Cardiac fibroblast (primary cell): ENCODE measurements around the gene GOT1.

Source experiments
- DNase-seq, 2 donors: peaks; one replicate each; pipeline versions ENCODE4 v3.0.0 to v3.0.0-alpha.2; 2010; ENCODE audit warnings: low read depth in 2 of 2
- H3K4me3 ChIP-seq, 2 donors: replicated peaks in 1 of 2; 1 replicate in 1 of 2; 2 replicates in 1 of 2; pipeline ENCODE4 v1.5.1; 2011; ENCODE audit warnings: low read depth in 2 of 2, low read length in 2 of 2, mild to moderate bottlenecking in 2 of 2, moderate library complexity in 1 of 2
- CTCF ChIP-seq: IDR thresholded peaks from one replicate; pipeline ENCODE4 v1.5.1; 2011; ENCODE audit warnings: low read depth, mild to moderate bottlenecking, low read length, inconsistent platforms

GOT1 gene

DNA sequence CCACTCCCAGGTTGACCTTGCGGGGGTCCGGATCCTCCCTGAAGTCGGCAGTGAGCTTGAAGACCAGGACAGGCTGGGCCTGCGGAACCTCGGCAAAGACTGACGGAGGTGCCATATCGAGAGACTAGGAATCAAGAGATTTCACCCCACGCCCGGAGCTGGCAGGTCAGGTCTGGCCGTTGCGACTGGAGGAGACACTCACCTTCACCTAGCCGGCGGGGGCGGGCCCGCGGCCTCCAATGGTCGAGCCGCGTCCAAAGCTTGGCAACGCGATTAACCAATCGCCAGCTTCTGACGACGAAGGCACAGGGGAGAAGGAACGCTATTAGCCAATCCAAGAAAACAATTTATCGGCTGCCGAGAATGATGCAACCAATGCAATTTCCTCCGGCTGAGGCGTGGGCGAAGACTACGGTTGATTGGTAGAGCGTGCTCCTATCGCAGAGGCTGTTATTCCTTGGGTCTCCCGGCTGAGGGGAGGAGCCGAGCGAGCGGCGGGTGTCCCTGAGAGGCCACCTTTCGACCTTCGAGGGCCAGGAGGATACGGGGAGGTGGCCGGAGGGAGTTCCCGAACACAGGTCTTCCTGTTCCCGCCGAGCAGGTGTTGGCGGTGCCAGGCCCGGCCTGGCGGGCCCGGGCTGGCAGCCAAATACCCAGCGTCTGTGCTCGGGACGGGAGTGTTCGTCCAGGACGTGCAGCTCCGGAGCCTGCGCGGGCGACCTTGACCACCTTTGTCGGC is at the start of gene GOT1:
Gene GOT1 (minus strand): TSS at position 174 of the 739 bp plus-strand sequence. CDS start 59 bp downstream, at position 115.
- peak; percentile 99 for DNase-seq
- no peak for TF ChIP-seq CTCF
- H3K4me3 ChIP-seq: peak within 1 kb of the TSS; percentile 99 to 100

DNA sequence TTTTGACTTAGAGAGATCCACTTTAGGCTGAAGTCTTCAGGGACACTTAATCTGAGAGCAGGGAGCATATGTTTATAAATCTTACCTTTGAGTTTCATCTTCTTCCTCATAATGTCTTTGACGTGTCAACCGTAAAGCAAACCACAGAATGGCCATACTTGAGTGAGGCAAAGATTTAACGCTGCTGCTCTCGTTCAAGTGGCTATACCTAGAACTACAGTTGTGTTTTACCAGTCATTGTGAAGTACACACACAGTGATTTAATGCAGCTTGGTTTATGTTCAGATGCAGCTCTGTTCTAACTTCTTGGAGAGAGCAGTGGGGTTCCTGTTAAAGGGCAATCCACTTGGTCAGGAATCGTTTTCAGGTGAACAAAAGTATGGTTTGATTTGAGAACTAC is 39.9 kb upstream of the GOT1 start:
- no peak for TF ChIP-seq CTCF
- no peak overlapping the region for H3K4me3 ChIP-seq
- no peak for DNase-seq

DNA sequence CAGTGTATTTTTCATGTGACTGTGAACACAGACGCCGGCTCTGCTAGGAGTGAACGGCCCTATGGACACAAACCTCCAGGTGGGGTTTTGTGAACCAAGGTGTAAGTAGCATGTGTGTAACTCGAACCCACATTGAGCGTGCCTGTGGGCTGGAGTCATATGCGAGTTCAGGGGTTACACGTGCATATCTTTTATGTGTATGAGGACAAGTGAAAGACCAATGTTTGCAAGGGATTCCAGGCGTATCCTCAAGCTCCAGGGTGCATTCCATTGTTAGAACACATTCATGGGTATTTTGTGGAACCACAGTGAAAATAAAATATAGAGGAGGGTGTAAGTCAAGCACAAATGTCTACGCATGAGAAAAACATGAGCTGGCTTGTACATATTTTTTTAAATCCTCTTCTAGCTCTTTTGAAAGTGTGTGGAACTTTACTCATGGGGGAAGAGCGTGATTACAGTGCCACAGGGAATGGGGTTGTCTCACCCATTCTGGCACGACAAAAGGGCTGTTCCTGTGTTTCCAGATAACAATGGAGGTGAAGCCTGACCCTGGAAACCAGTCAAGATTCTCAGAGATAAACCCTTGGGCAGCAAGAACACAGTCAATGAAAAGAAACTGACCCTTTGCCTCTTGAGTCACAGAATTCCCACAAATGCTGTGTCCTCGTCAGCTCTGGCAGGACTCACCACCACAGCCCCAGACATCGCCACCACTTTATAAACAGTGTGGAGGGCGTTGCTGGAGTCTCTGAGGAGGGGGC is 37.0 kb upstream of the GOT1 start:
- H3K4me3 ChIP-seq: no peak overlapping the region
- TF ChIP-seq CTCF: no peak
- peak in 1 of 2 donors; percentile 16 for DNase-seq

DNA sequence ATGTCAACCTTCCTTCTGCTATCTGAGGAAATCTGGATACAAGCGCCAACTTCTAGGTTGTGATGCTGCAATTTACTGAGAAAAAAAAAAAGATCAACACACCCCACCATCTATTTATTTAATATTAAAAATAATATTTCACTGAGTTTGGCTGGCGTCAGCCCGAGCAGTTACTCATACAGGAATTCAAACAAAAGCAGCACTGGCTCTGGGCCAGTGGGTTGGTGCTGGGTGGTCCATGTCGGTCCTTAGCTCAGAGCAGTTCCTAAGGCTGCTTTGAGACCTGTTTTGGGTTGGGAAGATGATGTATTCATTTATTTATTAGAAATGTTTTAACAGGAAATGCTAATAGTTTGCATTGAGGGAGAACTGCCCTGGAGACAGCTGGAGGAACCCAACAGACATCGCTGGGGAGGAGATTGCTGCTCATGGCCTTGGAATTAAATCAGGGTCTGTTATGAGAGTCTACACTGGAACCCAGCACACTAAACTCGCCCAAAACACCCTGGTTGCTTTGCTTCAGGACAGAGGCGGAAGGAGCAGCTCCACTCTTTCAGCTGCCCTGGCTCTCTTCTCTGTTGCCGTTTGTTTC is 36.3 kb upstream of the GOT1 start:
- no peak overlapping the region for H3K4me3 ChIP-seq
- DNase-seq: peak in 1 of 2 donors; percentile 29
- no peak for TF ChIP-seq CTCF

DNA sequence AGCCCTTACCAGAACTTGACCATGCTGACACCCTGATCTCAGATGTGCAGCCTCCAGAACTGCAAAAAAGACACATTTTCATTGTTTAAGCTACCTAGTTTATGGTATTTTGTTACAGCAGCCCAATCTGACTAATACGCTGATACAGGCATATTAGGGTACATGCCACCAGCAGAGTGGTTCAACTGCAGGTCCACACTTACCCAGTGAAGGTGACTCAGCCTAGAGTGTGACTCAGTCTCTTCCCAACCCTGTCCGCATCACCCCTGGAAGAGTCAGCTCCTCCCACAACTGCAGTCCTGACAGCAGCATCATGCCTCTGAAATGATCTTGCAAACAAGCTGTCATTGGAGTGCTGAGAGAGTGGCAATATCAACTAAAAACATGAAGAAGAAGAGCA is 30.8 kb upstream of the GOT1 start:
- no peak for TF ChIP-seq CTCF
- H3K4me3 ChIP-seq: no peak overlapping the region
- DNase-seq: peak in 1 of 2 donors; percentile 69

- TF ChIP-seq CTCF: no peak
- no peak for DNase-seq
- no peak overlapping the region for H3K4me3 ChIP-seq
Measured at GRCh38 chr10:99460070-99460469, 29.6 kb upstream of the GOT1 start.
